ENCODE data around the gene PAGE4. TPM values are rescaled to one million over a fixed set of nuclear protein-coding genes. Genes with fewer than 3 reads are reported as not detected.
A peak's percentile ranks its signal among the peaks of the same experiment; 100 is the strongest.

The PAGE4 gene
- total and polyA plus RNA-seq, 2 of the 13 experiments (the other 11 are each of a cell fraction or from before 2014, with no cell fraction given), result 1.1 TPM; not detected in 1

DNA sequence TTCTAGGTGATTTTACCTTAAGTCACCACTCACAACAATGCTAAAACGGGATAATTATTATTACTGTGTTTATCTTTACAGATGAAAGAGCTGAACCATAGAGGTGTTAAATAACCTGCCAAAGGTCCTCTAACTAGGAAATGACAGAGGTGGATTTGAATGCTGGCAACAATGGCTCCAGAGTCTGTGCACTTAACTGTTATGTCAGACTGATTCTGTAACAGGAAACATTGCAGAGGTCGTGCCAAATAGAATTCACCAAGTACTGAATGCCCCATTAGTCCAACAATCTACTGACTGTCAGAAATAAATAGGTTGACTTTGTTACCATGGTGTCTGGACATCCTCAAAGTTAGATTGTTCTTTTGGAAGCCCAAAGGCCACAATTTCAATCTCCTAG is 29.2 kb downstream of the PAGE4 start:
- 43% methylated on average over 2 of the region's 2 CpGs for WGBS (ENCODE audit: low lambda C conversion rate)
- Histone ChIP-seq H3K9ac (ENCODE audit: insufficient read depth, low read depth, low read length) (no peak overlapping the region), H3K79me2 (ENCODE audit: insufficient read depth, low read length) (no peaks in the 10 kb centered on the region), H3K36me3 (replicated peaks in 1 of 2; ENCODE audit: control insufficient read depth in 1 of 2, insufficient read depth in 2 of 2, low read length in 2 of 2) (no peaks in the 10 kb centered on the region), H3K4me3 (replicated peaks in 1 of 3; ENCODE audit: insufficient read depth in 1 of 3, low read depth in 2 of 3, low read length in 3 of 3) (no peak overlapping the region), H4K20me1 (ENCODE audit: insufficient read depth, low read length) (no peaks in the 10 kb centered on the region), H3K27me3 (ENCODE audit: control insufficient read depth in 1 of 2, insufficient read depth in 2 of 2, low read length in 2 of 2) (no peaks in the 10 kb centered on the region), H3K4me1 (ENCODE audit: insufficient read depth, low read length) (peaks cover 78% of the 10 kb centered on the region), H3K9me3 (ENCODE audit: low read length) (no peaks in the 10 kb centered on the region), H3K4me2 (ENCODE audit: low read depth, low read length) (no peak overlapping the region), H2AFZ (ENCODE audit: low read length) (no peak overlapping the region), H3K27ac (ENCODE audit: extremely low read length, insufficient read depth, low read length) (no peak overlapping the region)
- in situ Hi-C loops (cut with HindIII; ENCODE audit: extremely low pct_ligation_motif_present, low pct_unique_long_range_greater_than_20kb), result no loop called here
- CTCF ChIA-PET (ENCODE audit: low intra/inter-chr PET ratio, low total read pairs), result no interaction called here
- no TSS peak for BruUV-seq (replicated peaks)
- POLR2A ChIA-PET, result no interaction called here
- TF ChIP-seq, protein P1, sequence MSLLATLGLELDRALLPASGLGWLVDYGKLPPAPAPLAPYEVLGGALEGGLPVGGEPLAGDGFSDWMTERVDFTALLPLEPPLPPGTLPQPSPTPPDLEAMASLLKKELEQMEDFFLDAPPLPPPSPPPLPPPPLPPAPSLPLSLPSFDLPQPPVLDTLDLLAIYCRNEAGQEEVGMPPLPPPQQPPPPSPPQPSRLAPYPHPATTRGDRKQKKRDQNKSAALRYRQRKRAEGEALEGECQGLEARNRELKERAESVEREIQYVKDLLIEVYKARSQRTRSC (CRISPR knock-in tag; IDR thresholded peaks at IDR 0.05; ENCODE audit: low read depth), result no peak
- TF ChIP-seq ZNF703 (CRISPR knock-in tag; IDR thresholded peaks at IDR 0.05; ENCODE audit: borderline replicate concordance) (no peak), ETV5 (CRISPR knock-in tag; IDR thresholded peaks at IDR 0.05; ENCODE audit: borderline replicate concordance) (no peak), SALL2 (CRISPR knock-in tag; IDR thresholded peaks at IDR 0.05) (no peak), ZNF614 (CRISPR knock-in tag; IDR thresholded peaks at IDR 0.05; ENCODE audit: borderline replicate concordance) (no peak), ZNF883 (CRISPR knock-in tag; IDR thresholded peaks at IDR 0.05; ENCODE audit: not compliant biosample characterization) (no peak), PHF5A (CRISPR knock-in tag; IDR thresholded peaks at IDR 0.05; ENCODE audit: low read depth, unreplicated experiment) (no peak), EEA1 (CRISPR knock-in tag; IDR thresholded peaks at IDR 0.05; ENCODE audit: borderline replicate concordance) (no peak), RARG (CRISPR knock-in tag; IDR thresholded peaks at IDR 0.05; ENCODE audit: low read depth) (no peak), ZNF780A (CRISPR knock-in tag; IDR thresholded peaks at IDR 0.05) (no peak), ZNF317 (CRISPR knock-in tag; IDR thresholded peaks at IDR 0.05) (no peak), HDAC1 (CRISPR knock-in tag; IDR thresholded peaks at IDR 0.05) (no peak), RFXANK (CRISPR knock-in tag; IDR thresholded peaks at IDR 0.05) (no peak)
- TF ChIP-seq, protein P2, sequence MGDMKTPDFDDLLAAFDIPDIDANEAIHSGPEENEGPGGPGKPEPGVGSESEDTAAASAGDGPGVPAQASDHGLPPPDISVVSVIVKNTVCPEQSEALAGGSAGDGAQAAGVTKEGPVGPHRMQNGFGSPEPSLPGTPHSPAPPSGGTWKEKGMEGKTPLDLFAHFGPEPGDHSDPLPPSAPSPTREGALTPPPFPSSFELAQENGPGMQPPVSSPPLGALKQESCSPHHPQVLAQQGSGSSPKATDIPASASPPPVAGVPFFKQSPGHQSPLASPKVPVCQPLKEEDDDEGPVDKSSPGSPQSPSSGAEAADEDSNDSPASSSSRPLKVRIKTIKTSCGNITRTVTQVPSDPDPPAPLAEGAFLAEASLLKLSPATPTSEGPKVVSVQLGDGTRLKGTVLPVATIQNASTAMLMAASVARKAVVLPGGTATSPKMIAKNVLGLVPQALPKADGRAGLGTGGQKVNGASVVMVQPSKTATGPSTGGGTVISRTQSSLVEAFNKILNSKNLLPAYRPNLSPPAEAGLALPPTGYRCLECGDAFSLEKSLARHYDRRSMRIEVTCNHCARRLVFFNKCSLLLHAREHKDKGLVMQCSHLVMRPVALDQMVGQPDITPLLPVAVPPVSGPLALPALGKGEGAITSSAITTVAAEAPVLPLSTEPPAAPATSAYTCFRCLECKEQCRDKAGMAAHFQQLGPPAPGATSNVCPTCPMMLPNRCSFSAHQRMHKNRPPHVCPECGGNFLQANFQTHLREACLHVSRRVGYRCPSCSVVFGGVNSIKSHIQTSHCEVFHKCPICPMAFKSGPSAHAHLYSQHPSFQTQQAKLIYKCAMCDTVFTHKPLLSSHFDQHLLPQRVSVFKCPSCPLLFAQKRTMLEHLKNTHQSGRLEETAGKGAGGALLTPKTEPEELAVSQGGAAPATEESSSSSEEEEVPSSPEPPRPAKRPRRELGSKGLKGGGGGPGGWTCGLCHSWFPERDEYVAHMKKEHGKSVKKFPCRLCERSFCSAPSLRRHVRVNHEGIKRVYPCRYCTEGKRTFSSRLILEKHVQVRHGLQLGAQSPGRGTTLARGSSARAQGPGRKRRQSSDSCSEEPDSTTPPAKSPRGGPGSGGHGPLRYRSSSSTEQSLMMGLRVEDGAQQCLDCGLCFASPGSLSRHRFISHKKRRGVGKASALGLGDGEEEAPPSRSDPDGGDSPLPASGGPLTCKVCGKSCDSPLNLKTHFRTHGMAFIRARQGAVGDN (CRISPR knock-in tag; IDR thresholded peaks at IDR 0.05), result no peak
- TF ChIP-seq, protein P3, sequence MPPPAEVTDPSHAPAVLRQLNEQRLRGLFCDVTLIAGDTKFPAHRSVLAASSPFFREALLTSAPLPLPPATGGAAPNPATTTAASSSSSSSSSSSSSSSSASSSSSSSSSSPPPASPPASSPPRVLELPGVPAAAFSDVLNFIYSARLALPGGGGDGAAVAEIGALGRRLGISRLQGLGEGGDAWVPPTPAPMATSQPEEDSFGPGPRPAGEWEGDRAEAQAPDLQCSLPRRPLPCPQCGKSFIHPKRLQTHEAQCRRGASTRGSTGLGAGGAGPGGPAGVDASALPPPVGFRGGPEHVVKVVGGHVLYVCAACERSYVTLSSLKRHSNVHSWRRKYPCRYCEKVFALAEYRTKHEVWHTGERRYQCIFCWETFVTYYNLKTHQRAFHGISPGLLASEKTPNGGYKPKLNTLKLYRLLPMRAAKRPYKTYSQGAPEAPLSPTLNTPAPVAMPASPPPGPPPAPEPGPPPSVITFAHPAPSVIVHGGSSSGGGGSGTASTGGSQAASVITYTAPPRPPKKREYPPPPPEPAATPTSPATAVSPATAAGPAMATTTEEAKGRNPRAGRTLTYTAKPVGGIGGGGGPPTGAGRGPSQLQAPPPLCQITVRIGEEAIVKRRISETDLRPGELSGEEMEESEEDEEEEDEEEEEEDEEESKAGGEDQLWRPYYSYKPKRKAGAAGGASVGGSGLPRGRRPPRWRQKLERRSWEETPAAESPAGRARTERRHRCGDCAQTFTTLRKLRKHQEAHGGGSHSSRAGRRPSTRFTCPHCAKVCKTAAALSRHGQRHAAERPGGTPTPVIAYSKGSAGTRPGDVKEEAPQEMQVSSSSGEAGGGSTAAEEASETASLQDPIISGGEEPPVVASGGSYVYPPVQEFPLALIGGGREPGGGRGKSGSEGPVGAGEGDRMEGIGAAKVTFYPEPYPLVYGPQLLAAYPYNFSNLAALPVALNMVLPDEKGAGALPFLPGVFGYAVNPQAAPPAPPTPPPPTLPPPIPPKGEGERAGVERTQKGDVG (CRISPR knock-in tag; IDR thresholded peaks at IDR 0.05; ENCODE audit: borderline replicate concordance), result no peak
- TF ChIP-seq, protein P4, sequence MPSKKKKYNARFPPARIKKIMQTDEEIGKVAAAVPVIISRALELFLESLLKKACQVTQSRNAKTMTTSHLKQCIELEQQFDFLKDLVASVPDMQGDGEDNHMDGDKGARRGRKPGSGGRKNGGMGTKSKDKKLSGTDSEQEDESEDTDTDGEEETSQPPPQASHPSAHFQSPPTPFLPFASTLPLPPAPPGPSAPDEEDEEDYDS (CRISPR knock-in tag; IDR thresholded peaks at IDR 0.05), result no peak
- FAIRE-seq, result no peak
- no peak for ATAC-seq
- peak; percentile 29 for DNase-seq (ENCODE audit: low spot score)
- intact Hi-C loops (cut with micrococcal nuclease; ENCODE audit: unreplicated experiment), result no loop called here
